T47D (cell line): ENCODE measurements around the gene CCNY.

Experiments used
- DNase-seq, 2 experiments: peaks; one replicate each; pipeline versions ENCODE4 v3.0.0 to v3.0.0-alpha.2; 2011 to 2012; ENCODE audit warnings: low read depth in 1 of 2, low spot score in 1 of 2
- JUND ChIP-seq: IDR thresholded peaks from 2 replicates; pipeline ENCODE4 v1.6.1; 2012; ENCODE audit warnings: low read depth
- in situ Hi-C: cut with HindIII; loops from 2 replicates; pipeline ENCODE4 v1.10.0; 2016; ENCODE audit warnings: low sequenced_read_pairs, low pct_unique_long_range_greater_than_20kb

The CCNY gene

GRCh38 chr10:35480142-35480541, 143.8 kb downstream of the CCNY start:
- no peak for TF ChIP-seq JUND
- no peak for DNase-seq
- in situ Hi-C loops: no loop called here

- in situ Hi-C loops: no loop called here
Observed at GRCh38 chr10:35481413-35481812, 145.1 kb downstream of the CCNY start.

GRCh38 chr10:35486297-35486990, 150.1 kb downstream of the CCNY start:
- TF ChIP-seq JUND: no peak
- no peak for DNase-seq
- in situ Hi-C loops: no loop called here

More at GRCh38 chr10:35481413-35481812, 145.1 kb downstream of the CCNY start:
- no peak for DNase-seq
- no peak for TF ChIP-seq JUND

- no peak for TF ChIP-seq JUND
- DNase-seq: no peak
- in situ Hi-C loops: no loop called here
Observed at GRCh38 chr10:35487336-35488034, 151.2 kb downstream of the CCNY start.

- TF ChIP-seq JUND: no peak
- in situ Hi-C loops: no loop called here
- DNase-seq: no peak
Observed at GRCh38 chr10:35488228-35488627, 151.9 kb downstream of the CCNY start.

GRCh38 chr10:35492386-35493195, 156.3 kb downstream of the CCNY start:
- DNase-seq: peak in 1 of 2 experiments; percentile 61
- in situ Hi-C loops: no loop called here
- no peak for TF ChIP-seq JUND

GRCh38 chr10:35493196-35494118, 157.1 kb downstream of the CCNY start:
- in situ Hi-C loops: no loop called here
- peak; percentile 59 for TF ChIP-seq JUND
- peak in 1 of 2 experiments; percentile 51 for DNase-seq

GRCh38 chr10:35495521-35496119, 159.3 kb downstream of the CCNY start:
- in situ Hi-C loops: no loop called here
- DNase-seq: peak; percentile 18 to 37
- no peak for TF ChIP-seq JUND

GRCh38 chr10:35497909-35498308, 161.6 kb downstream of the CCNY start:
- DNase-seq: no peak
- in situ Hi-C loops: no loop called here
- no peak for TF ChIP-seq JUND

GRCh38 chr10:35498693-35499092, 162.4 kb downstream of the CCNY start:
- DNase-seq: no peak
- no peak for TF ChIP-seq JUND
- in situ Hi-C loops: no loop called here

- no peak for TF ChIP-seq JUND
- in situ Hi-C loops: no loop called here
- DNase-seq: peak in 1 of 2 experiments; percentile 43
Observed at GRCh38 chr10:35501923-35502322, 165.6 kb downstream of the CCNY start.
